NCI-H146 (cell line): ENCODE data around the gene VWDE.
A peak's percentile ranks its signal among the peaks of the same experiment; 100 is the strongest.

Experiments used
- DNase-seq: peaks from one replicate; lab custom pipeline; 2025; lab: John Stamatoyannopoulos, UW

VWDE gene

GRCh38 chr7:12290761-12291160 lies 112.9 kb downstream of the VWDE start:
- DNase-seq, result no peak

GRCh38 chr7:12289996-12290395 lies 113.7 kb downstream of the VWDE start:
- no peak for DNase-seq

GRCh38 chr7:12287901-12288300 lies 115.8 kb downstream of the VWDE start:
- DNase-seq, result peak; percentile 45

GRCh38 chr7:12281038-12281437 lies 122.6 kb downstream of the VWDE start:
- DNase-seq, result no peak
